HG03354 (cell line): Measurements from ENCODE around the gene LMX1B.

ENCODE experiments used
- ATAC-seq: cut with Tn5 transposase; IDR thresholded peaks from one replicate; pipeline ENCODE4 v1.9.1; 2021; ENCODE audit warnings: mild to moderate bottlenecking; ENCODE audit not compliant: unreplicated experiment, poor library complexity, severe bottlenecking

Gene LMX1B

GRCh38 chr9:126672634-126673284 is 59.0 kb downstream of the LMX1B start:
- no peak for ATAC-seq

DNA sequence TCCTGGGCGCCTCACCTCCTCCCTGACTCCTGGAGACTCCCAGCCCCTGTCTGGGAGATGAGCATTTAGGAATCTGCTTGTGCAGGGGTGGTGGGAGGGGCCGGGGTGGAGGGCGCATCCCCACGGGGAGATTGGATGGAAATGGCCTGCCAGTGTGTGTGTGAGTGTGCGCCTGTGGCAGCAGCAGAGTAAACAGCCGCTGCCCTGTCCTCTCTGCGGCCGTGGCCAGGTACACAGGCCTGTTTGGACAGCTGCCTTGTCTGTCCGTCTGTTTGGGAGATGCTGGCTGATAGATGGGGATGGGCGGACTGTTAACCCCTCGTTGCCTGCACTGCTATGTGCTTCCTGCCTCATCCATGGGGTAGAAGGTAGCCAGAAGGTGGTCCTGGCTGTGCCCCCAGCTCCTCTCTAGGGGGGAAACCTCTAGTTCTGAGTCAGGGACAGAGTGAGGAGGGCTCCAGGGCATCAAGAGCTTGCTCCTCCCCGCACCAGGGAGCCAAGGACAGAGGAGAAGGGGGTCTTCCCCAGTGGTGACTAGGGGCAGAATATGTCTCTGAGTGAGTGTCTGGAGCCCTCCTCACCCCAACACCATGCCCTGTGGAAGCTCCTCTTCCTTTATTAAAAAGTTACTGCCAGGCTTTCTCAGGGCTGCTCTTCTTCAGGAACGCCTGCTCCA is 60.1 kb downstream of the LMX1B start:
- ATAC-seq: no peak

DNA sequence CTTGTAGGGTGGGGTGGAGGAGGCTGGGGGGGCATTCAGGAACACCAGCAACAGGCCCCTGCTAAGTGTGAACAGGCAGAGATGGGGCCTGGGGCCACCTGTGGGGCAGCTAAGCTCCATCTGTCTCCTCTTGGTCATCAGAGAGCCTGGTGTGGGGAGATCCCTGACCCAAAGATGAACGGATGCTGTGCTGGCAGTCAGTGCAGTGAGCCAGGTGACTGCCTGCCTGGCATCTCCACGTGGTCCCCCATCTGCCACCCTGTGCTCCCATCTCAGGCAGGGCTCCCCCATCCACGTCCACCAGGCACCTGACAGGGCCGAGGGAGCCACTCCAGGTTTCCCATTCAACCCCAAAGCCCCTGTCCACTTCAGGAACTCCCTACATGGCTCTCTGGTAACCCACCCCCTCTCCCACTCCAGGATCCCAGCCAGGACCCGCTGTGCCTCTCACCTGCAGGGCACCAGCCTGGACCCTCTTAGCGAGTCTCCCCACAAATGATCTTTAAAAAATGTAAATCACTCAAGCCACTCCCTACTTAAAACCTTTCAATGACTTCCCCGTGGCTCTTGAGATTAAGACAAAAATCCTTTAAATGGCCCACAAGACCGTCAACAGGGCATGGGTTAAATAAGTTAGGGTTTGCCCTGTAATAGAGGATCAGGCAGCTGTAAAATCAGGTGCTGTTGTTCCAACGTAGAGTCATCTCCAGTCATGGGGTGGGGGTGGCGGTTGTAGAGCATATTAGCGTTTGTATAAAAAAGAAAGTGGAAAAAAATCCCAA is 60.8 kb downstream of the LMX1B start:
- no peak for ATAC-seq

- ATAC-seq: no peak
Observed at GRCh38 chr9:126675147-126675467, 61.4 kb downstream of the LMX1B start.

GRCh38 chr9:126676102-126676684 is 62.5 kb downstream of the LMX1B start:
- ATAC-seq: no peak

DNA sequence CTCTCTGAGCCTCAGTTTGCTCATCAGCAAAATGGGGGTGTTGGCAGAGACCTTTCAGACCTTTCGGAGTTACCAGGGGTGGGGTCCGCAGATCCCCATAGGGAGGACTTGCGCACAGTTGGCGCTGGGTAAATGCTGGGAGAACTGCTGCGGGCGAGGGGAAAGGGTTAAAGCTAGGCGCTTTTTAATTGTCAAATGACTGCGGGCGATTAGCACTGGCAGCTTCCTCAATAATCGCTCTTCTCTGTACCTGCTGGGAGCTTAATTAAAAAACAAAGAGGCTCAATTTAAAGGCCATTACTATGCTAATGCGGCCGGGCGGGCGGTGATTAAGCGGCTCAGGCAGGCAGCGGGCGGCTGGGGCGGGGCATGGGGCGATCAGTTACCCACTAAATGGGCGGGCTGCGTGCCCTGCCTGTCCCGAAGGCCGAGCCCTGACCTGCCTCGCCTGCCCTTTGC is 63.0 kb downstream of the LMX1B start:
- no peak for ATAC-seq

- no peak for ATAC-seq
Observed at GRCh38 chr9:126677188-126678084, 63.7 kb downstream of the LMX1B start.

GRCh38 chr9:126678989-126679388 is 65.3 kb downstream of the LMX1B start:
- no peak for ATAC-seq

GRCh38 chr9:126681336-126681735 is 67.6 kb downstream of the LMX1B start:
- ATAC-seq: no peak

DNA sequence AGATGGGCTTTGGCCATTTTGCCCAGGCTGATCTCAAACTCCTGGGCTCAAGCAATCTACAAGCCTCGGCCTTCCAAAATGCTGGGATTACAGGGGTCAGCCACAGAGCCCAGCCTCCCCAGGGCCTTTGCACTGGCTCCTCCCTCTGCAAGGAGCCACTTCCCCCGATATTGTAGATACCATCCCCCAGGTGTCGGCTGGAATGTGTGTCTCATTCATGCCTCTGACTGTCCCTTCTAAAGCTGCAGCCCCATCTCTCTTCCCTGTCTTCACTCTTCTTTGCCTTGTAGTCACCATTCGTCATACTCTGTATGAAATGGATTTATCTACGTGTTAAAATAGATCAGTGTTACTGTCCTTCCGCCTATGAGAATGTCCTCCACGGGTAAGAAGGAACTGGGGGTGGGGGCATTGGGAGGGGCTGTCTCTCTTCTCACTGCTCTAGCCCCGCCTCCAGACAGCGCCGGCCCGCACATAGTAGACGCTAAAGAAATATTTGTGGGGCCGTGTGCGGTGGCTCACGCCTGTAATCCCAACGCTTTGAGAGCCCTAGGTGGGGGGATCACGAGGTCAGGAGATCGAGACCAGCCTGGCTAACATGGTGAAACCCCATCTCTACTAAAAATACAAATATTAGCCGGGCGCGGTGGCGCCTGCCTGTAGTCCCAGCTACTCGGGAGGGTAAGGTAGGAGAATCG is 68.5 kb downstream of the LMX1B start:
- no peak for ATAC-seq

- ATAC-seq: no peak
Observed at GRCh38 chr9:126682928-126683697, 69.4 kb downstream of the LMX1B start.

DNA sequence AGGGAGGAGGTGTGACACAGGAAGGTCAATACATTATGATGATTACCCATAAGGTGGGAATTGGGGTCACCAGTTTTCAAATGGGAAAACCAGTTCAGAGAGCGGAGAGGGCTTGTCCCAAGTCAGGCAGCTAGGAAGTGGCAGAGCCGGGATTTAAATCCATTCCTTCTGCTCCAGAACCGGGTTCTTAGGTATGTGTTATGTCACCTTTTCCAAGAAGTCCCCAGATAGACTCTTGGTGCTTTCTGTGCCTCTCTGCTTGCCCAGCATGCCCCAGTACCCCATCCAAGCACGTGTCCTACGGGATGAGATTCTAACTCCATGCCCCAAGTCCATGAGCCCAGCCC is 69.9 kb downstream of the LMX1B start:
- no peak for ATAC-seq

DNA sequence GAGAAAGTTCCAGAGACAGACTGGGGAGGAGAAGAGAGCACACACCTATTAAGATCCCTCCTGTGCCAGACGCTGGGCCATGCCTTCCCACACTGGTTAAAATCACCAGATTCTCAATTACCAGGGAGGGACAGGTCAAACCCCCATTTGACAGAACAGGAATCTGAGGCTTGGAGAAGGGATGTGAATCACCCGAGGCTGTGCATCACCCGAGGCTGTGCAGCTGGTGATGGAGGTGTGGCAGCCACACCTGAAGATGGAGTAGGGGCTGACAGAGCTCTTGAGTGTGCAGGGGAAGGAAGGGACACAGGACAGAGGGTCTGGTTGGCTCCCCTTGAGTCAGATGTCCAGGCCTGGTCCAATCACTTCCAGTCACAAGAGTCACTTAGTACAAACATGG is 70.6 kb downstream of the LMX1B start:
- ATAC-seq: no peak

- ATAC-seq: no peak
Observed at GRCh38 chr9:126684965-126685465, 71.3 kb downstream of the LMX1B start.

DNA sequence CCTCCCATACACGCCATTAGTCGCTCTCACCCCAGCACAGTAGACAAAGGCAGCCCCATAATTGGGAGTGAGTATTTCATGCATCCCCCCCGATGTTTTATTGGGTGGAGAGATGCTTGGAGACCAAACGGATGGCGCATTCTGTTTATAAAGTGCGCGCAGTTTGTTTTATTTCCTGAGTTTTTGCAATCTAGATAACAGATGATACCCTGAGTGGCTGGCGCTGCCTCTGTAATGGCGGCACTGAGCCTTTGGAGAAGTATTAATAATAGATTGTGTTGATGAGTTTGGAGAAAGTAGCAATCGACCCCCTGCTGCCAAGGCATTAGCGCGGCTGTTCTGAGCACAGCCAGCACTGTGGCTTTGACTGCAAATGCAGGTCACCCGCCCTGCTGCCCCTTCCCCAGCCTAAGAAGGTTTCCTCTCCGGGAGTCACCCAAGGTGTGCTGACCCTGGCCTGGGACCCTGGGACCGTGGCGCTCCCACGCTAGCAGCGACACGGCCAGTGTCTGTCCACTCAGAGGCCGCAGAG is 74.3 kb downstream of the LMX1B start:
- ATAC-seq: no peak

- ATAC-seq: no peak
Observed at GRCh38 chr9:126688617-126689016, 74.9 kb downstream of the LMX1B start.

- no peak for ATAC-seq
Observed at GRCh38 chr9:126689027-126689825, 75.5 kb downstream of the LMX1B start.
